ENCODE data around the gene MAPK8. TPM values are rescaled to one million over a fixed set of nuclear protein-coding genes. Genes with fewer than 3 reads are reported as not detected.

MAPK8 gene
- total and polyA plus RNA-seq, 7 donors = 17.4 to 74.5 (median 46.7) TPM

- 23 to 32% methylated on average over 9 of the region's 9 CpGs for WGBS, 2 donors
- DNase-seq = no peak
- Histone ChIP-seq H3K27ac (no peak overlapping the region), H3K27me3 (no peaks in the 10 kb centered on the region), H3K9me3 (no peaks in the 10 kb centered on the region), H3K36me3 (no peaks in the 10 kb centered on the region), H3K4me3 (no peak overlapping the region), H3K4me1 (peaks cover 0 to 21% (median 9%) of the 10 kb centered on the region in 4 donors)
- TF ChIP-seq POLR2A (IDR thresholded peaks at IDR 0.05) (no peak), CTCF (IDR thresholded peaks at IDR 0.05) (peak; percentile 49 to 79 (median 68))
- intact Hi-C loops (cut with DNase I) = no loop called here
Observed at GRCh38 chr10:48289501-48290238, 16.8 kb upstream of the MAPK8 start.

- intact Hi-C loops (cut with DNase I) = no loop called here
- 90 to 96% methylated on average over 9 of the region's 9 CpGs for WGBS, 2 donors
Observed at GRCh38 chr10:48290286-48290685, 16.2 kb upstream of the MAPK8 start.

GRCh38 chr10:48291190-48291589, 15.3 kb upstream of the MAPK8 start:
- Histone ChIP-seq H3K36me3 (no peaks in the 10 kb centered on the region), H3K27ac (no peak overlapping the region), H3K4me3 (no peak overlapping the region), H3K9me3 (no peaks in the 10 kb centered on the region), H3K4me1 (peaks cover 0 to 21% (median 9%) of the 10 kb centered on the region in 4 donors), H3K27me3 (no peaks in the 10 kb centered on the region)
- 32 to 53% methylated on average over 3 of the region's 3 CpGs for WGBS, 2 donors
- intact Hi-C loops (cut with DNase I) = no loop called here
- no peak for DNase-seq
- TF ChIP-seq POLR2A (IDR thresholded peaks at IDR 0.05) (no peak), POLR2AphosphoS5 (IDR thresholded peaks at IDR 0.05) (no peak), CTCF (IDR thresholded peaks at IDR 0.05) (no peak), EP300 (IDR thresholded peaks at IDR 0.05) (no peak)

More at GRCh38 chr10:48290286-48290685, 16.2 kb upstream of the MAPK8 start:
- no peak for DNase-seq
- Histone ChIP-seq H3K9me3 (no peaks in the 10 kb centered on the region), H3K27ac (no peak overlapping the region), H3K36me3 (no peaks in the 10 kb centered on the region), H3K4me1 (peaks cover 0 to 21% (median 9%) of the 10 kb centered on the region in 4 donors), H3K4me3 (no peak overlapping the region), H3K27me3 (no peaks in the 10 kb centered on the region)
- no peak for TF ChIP-seq POLR2A (IDR thresholded peaks at IDR 0.05)
- no peak for TF ChIP-seq POLR2AphosphoS5 (IDR thresholded peaks at IDR 0.05)
- no peak for TF ChIP-seq EP300 (IDR thresholded peaks at IDR 0.05)
- TF ChIP-seq CTCF (IDR thresholded peaks at IDR 0.05) = no peak

- H3K4me3 ChIP-seq = no peak overlapping the region
- intact Hi-C loops (cut with DNase I) = no loop called here
- no peaks in the 10 kb centered on the region for H3K36me3 ChIP-seq
- no peak for TF ChIP-seq EP300 (IDR thresholded peaks at IDR 0.05)
- no peak for TF ChIP-seq POLR2AphosphoS5 (IDR thresholded peaks at IDR 0.05)
- no peak for TF ChIP-seq POLR2A (IDR thresholded peaks at IDR 0.05)
- TF ChIP-seq CTCF (IDR thresholded peaks at IDR 0.05) = no peak
- H3K4me1 ChIP-seq = peaks cover 0 to 16% (median 5%) of the 10 kb centered on the region in 4 donors
- H3K27me3 ChIP-seq = no peaks in the 10 kb centered on the region
- 93 to 97% methylated on average over 3 of the region's 3 CpGs for WGBS, 2 donors
- no peak overlapping the region for H3K27ac ChIP-seq
- no peak for DNase-seq
- H3K9me3 ChIP-seq = no peaks in the 10 kb centered on the region
Observed at GRCh38 chr10:48292616-48293015, 13.9 kb upstream of the MAPK8 start.

GRCh38 chr10:48294431-48294830, 12.0 kb upstream of the MAPK8 start:
- H3K27me3 ChIP-seq = no peaks in the 10 kb centered on the region
- WGBS, 2 donors = 84 to 89% methylated on average over 2 of the region's 2 CpGs

More at GRCh38 chr10:48294431-48294830, 12.0 kb upstream of the MAPK8 start:
- H3K36me3 ChIP-seq = no peaks in the 10 kb centered on the region
- H3K9me3 ChIP-seq = no peaks in the 10 kb centered on the region
- H3K27ac ChIP-seq = no peak overlapping the region
- no peak for DNase-seq
- intact Hi-C loops (cut with DNase I) = no loop called here
- TF ChIP-seq EP300 (IDR thresholded peaks at IDR 0.05) (no peak), POLR2AphosphoS5 (IDR thresholded peaks at IDR 0.05) (no peak), POLR2A (IDR thresholded peaks at IDR 0.05) (no peak), CTCF (IDR thresholded peaks at IDR 0.05) (no peak)
- peaks cover 0 to 6% (median 2%) of the 10 kb centered on the region in 4 donors for H3K4me1 ChIP-seq
- H3K4me3 ChIP-seq = no peak overlapping the region
